ENCODE data around the gene LOXHD1.

LOXHD1 gene

DNA sequence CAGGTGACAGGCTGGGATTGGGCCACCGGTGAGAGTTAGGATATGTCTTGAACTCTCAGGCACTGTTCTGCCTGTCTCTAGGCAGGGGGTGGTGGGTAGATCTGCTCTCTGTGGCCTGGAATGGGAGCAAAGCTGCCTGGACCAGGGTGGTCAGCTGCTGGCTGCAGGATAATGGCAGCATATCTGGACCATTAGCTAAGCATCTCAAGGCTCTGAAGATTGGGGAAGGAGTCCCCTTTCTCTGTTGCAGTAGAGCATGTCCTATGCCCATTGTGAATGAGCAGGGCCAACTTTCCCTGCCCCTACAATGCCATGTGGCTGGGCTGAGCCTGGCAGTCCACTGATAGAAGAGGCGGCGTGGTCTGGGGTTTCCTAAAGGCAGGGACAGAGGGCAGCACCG, 34.6 kb downstream of the LOXHD1 start:
- H3K4me2 ChIP-seq (ENCODE audit: low read length), result no peak overlapping the region
- peak overlapping the region; percentile 88 for H3K27ac ChIP-seq
- peaks cover 38% of the 10 kb centered on the region for H3K4me1 ChIP-seq
- H3K4me3 ChIP-seq (ENCODE audit: low read depth, low read length), result no peak overlapping the region
- no peaks in the 10 kb centered on the region for H3K36me3 ChIP-seq (ENCODE audit: control insufficient read depth, insufficient read depth, low read length)
- no peak overlapping the region for H3K9ac ChIP-seq
- no peaks in the 10 kb centered on the region for H3K9me3 ChIP-seq (ENCODE audit: control insufficient read depth, low read length)
- TF ChIP-seq, protein P1, sequence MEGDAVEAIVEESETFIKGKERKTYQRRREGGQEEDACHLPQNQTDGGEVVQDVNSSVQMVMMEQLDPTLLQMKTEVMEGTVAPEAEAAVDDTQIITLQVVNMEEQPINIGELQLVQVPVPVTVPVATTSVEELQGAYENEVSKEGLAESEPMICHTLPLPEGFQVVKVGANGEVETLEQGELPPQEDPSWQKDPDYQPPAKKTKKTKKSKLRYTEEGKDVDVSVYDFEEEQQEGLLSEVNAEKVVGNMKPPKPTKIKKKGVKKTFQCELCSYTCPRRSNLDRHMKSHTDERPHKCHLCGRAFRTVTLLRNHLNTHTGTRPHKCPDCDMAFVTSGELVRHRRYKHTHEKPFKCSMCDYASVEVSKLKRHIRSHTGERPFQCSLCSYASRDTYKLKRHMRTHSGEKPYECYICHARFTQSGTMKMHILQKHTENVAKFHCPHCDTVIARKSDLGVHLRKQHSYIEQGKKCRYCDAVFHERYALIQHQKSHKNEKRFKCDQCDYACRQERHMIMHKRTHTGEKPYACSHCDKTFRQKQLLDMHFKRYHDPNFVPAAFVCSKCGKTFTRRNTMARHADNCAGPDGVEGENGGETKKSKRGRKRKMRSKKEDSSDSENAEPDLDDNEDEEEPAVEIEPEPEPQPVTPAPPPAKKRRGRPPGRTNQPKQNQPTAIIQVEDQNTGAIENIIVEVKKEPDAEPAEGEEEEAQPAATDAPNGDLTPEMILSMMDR (IDR thresholded peaks at IDR 0.05), result no peak
- H3K79me2 ChIP-seq, result no peaks in the 10 kb centered on the region
- peak overlapping the region; percentile 69 for H2AFZ ChIP-seq
- no peaks in the 10 kb centered on the region for H3K27me3 ChIP-seq (ENCODE audit: control insufficient read depth, insufficient read depth, low read length)

GRCh38 chr18:46621871-46622270, 35.1 kb downstream of the LOXHD1 start:
- TF ChIP-seq, protein P1 (IDR thresholded peaks at IDR 0.05), result no peak
- H2AFZ ChIP-seq, result peak overlapping the region; percentile 69
- no peak overlapping the region for H3K4me3 ChIP-seq (ENCODE audit: low read depth, low read length)
- peaks cover 38% of the 10 kb centered on the region for H3K4me1 ChIP-seq
- no peaks in the 10 kb centered on the region for H3K27me3 ChIP-seq (ENCODE audit: control insufficient read depth, insufficient read depth, low read length)
- H3K9ac ChIP-seq, result no peak overlapping the region
- H3K79me2 ChIP-seq, result no peaks in the 10 kb centered on the region
- H3K36me3 ChIP-seq (ENCODE audit: control insufficient read depth, insufficient read depth, low read length), result no peaks in the 10 kb centered on the region
- no peaks in the 10 kb centered on the region for H3K9me3 ChIP-seq (ENCODE audit: control insufficient read depth, low read length)
- H3K27ac ChIP-seq, result peak overlapping the region; percentile 88
- H3K4me2 ChIP-seq (ENCODE audit: low read length), result peak overlapping the region; percentile 2

GRCh38 chr18:46621111-46621766, 35.8 kb downstream of the LOXHD1 start:
- Histone ChIP-seq H3K36me3 (ENCODE audit: control insufficient read depth, insufficient read depth, low read length) (no peaks in the 10 kb centered on the region), H3K9ac (no peak overlapping the region), H3K27me3 (ENCODE audit: control insufficient read depth, insufficient read depth, low read length) (no peaks in the 10 kb centered on the region), H3K27ac (peak overlapping the region; percentile 88), H3K4me3 (ENCODE audit: low read depth, low read length) (no peak overlapping the region), H2AFZ (peak overlapping the region; percentile 69), H3K9me3 (ENCODE audit: control insufficient read depth, low read length) (no peaks in the 10 kb centered on the region), H3K4me1 (peaks cover 38% of the 10 kb centered on the region), H3K4me2 (ENCODE audit: low read length) (peak overlapping the region; percentile 2), H3K79me2 (no peaks in the 10 kb centered on the region)
- TF ChIP-seq, protein P1 (IDR thresholded peaks at IDR 0.05), result no peak

DNA sequence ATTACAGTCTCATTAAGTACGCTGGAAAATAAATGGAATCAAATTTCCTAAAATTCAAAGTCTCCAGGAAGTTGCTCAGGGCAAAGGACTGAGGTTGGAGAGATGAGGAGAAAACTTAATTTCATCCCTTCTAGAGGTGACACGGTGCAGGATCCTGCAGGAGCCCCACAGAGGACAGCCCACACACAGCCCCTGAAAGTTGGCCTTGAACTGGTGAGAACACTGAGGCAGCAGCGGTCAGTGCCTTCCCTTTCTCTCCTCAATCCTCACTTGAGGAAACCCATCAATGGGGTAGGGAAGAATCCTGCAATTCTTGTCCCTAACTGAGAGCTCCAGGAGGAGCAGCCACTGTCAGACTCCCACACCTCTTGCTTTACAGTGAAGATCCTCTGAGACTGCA, 37.5 kb downstream of the LOXHD1 start:
- peaks cover 38% of the 10 kb centered on the region for H3K4me1 ChIP-seq
- peak overlapping the region; percentile 88 for H3K27ac ChIP-seq
- TF ChIP-seq, protein P1 (IDR thresholded peaks at IDR 0.05), result no peak
- no peaks in the 10 kb centered on the region for H3K79me2 ChIP-seq
- H3K27me3 ChIP-seq (ENCODE audit: control insufficient read depth, insufficient read depth, low read length), result no peaks in the 10 kb centered on the region
- no peaks in the 10 kb centered on the region for H3K36me3 ChIP-seq (ENCODE audit: control insufficient read depth, insufficient read depth, low read length)
- H3K9ac ChIP-seq, result no peak overlapping the region
- H3K4me2 ChIP-seq (ENCODE audit: low read length), result no peak overlapping the region
- H3K9me3 ChIP-seq (ENCODE audit: control insufficient read depth, low read length), result no peaks in the 10 kb centered on the region
- H3K4me3 ChIP-seq (ENCODE audit: low read depth, low read length), result no peak overlapping the region
- H2AFZ ChIP-seq, result peak overlapping the region; percentile 69

DNA sequence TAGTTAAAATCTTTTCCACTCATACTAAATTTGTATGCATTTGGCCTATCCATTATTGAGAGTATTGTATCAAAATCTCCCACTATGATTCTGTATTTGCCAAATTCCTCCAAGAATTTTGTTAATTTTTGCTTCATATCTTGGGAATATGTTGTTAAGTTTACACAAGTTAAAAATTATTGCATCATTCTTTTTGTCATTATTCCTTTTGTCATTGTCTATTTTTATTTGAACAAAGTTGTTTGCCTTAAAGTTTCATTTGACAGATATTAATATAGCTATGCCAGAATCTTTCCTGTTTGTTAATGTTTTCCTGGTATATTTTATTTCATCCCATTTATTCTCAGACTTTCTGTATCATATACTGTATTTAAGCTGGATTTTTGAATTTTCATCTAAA, 41.3 kb downstream of the LOXHD1 start:
- TF ChIP-seq, protein P1 (IDR thresholded peaks at IDR 0.05), result no peak
- Histone ChIP-seq H3K9ac (no peak overlapping the region), H3K27ac (no peak overlapping the region), H3K9me3 (ENCODE audit: control insufficient read depth, low read length) (no peaks in the 10 kb centered on the region), H3K27me3 (ENCODE audit: control insufficient read depth, insufficient read depth, low read length) (no peaks in the 10 kb centered on the region), H3K79me2 (no peaks in the 10 kb centered on the region), H3K4me3 (ENCODE audit: low read depth, low read length) (no peak overlapping the region), H3K36me3 (ENCODE audit: control insufficient read depth, insufficient read depth, low read length) (no peaks in the 10 kb centered on the region), H3K4me2 (ENCODE audit: low read length) (no peak overlapping the region), H3K4me1 (peaks cover 14% of the 10 kb centered on the region), H2AFZ (no peak overlapping the region)
